ENCODE measurements around the gene GTF2A1L. TPM values are rescaled to one million over a fixed set of nuclear protein-coding genes. Genes with fewer than 3 reads are reported as not detected.
A peak's percentile ranks its signal among the peaks of the same experiment; 100 is the strongest.
"Not testable (repeated sequence)": the region's sequence is repeated elsewhere in the genome, so short reads cannot be mapped to it uniquely, and the experiment has no call there.

GTF2A1L gene, protein sequence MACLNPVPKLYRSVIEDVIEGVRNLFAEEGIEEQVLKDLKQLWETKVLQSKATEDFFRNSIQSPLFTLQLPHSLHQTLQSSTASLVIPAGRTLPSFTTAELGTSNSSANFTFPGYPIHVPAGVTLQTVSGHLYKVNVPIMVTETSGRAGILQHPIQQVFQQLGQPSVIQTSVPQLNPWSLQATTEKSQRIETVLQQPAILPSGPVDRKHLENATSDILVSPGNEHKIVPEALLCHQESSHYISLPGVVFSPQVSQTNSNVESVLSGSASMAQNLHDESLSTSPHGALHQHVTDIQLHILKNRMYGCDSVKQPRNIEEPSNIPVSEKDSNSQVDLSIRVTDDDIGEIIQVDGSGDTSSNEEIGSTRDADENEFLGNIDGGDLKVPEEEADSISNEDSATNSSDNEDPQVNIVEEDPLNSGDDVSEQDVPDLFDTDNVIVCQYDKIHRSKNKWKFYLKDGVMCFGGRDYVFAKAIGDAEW
- polyA plus RNA-seq (2013, experiment 1 of 2; ENCODE audit: insufficient read length): 0.22 TPM
- not detected for polyA plus RNA-seq (2013, experiment 2 of 2; ENCODE audit: insufficient read length)

DNA sequence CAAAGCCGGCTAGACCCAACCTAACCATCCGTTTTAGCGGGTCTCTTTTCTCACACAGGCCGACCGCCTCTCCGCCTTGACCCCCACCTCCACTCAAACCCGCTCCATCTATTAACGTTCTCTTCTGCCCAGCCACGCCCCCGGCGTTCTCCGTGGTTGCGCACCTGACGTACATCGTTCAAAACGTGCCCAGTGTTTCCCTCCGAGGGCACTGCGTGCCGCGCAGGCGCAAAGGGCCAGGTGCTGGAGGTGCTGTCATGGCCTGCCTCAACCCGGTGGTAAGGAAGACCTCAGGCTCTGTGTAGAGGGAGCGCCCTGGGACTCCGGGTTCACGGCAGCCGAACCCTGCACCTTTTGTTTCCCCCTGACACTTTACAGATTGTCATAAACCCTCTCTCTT, at the start of gene GTF2A1L:
Gene GTF2A1L, plus strand, starts transcription at position 239 of the 400 bp plus-strand sequence. Its CDS starts 19 bp downstream, at position 258.
- DNase-seq: no peak

GRCh38 chr2:48568547-48568946, 49.1 kb upstream of the GTF2A1L start:
- DNase-seq: no peak

GRCh38 chr2:48569433-48569832, 48.2 kb upstream of the GTF2A1L start:
- DNase-seq: peak; percentile 33

GRCh38 chr2:48572816-48573215, 44.8 kb upstream of the GTF2A1L start:
- DNase-seq: peak; percentile 11

DNA sequence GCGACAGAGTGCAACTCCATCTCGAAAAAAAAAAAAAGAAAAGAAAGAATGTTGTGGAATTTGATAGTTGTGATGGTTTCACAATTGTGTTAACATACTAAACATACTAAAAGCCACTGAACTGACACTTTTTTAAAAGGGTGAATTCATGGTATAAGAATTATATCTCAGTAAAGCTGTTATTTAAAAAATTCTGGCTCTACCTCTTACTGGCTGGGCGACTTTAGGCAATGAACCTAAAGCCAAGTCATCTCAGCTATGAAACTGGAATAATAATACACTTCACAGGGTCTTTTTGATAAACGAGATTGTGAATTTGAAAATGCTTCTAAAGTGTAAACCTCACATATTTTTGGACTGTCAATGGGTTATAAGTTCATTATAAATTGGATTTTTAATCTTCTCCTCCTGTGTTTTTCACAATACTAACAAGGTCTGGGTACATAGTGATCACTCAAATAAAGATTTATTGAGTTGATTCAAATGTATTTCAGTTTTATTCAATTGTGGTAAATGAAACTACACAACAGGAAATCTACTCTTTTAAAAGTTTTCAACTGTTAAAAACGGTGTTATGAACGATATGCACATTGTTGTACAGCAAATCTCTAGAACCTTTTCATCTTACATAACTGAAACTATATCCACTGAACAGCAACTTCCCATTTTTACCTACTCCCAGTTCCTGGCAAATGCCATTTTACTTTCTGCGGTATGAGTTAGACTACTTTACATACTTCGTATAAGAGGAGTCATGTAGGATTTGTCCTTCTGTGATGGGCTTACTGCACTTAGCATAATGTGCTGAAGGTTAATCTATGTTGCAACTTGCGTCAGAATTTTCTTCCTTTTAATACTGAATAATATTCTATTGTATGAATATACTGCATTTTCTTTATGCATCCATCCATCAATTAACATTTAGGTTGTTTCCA, 43.0 kb upstream of the GTF2A1L start:
- DNase-seq: no peak

DNA sequence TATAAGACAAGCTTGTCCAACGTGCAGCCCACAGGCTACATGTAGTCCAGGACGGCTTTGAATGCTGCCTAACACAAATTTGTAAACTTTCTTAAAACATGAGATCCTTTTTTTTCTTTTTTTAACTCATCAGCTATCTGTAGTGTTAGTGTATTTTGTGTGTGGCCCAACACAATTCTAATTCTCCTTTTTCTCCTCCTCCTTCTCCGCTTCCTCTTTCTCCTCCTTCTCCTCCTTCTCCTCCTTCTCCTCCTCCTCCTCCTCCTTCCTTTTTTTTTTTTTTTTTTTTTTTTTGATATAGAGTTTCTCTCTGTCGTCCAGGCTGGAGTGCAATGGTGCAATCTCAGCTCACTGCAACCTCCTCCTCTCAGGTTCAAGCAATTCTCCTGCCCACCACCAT, 39.3 kb upstream of the GTF2A1L start:
- no peak for DNase-seq

- no peak for DNase-seq
Observed at GRCh38 chr2:48583961-48584360, 33.7 kb upstream of the GTF2A1L start.

GRCh38 chr2:48584551-48584950, 33.1 kb upstream of the GTF2A1L start:
- DNase-seq: no peak

DNA sequence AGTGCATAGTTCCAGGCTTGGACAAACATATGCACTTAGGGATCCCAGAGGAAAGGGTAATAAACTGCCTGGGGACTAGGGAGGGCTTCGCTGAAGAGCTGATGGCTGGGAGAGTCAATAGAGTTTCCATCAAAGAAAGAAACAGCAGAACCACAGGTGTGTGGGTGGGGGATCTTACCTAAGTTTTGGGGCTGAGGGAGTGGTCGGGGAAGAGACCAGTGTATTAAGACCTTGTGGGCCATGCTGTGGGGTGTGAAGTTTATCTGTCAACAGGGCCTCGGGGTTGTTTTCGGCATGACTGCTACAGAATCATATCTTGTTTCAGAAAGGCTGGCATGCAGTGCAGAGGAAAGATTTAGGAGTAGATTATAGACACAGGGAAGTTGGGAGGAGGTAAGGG, 31.2 kb upstream of the GTF2A1L start:
- no peak for DNase-seq

DNA sequence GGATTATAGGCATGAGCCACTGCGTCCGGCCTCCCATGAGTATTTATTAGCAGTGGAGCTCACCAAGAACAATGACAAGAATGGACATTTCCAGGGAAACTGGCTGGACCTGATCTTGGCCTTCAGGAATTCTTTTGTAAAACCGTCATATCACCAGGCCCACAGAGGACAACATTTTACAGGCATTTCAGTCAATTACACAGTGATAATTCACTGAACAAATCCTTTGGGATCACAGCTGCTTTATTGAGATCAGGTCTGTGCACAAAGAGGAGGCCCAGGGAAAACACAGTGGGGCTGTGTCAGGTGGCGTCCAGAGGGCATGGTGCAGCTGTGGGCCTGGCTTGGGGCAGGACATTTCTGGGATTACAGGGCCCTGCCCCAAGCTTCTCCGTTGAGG, 30.1 kb upstream of the GTF2A1L start:
- DNase-seq: no peak

DNA sequence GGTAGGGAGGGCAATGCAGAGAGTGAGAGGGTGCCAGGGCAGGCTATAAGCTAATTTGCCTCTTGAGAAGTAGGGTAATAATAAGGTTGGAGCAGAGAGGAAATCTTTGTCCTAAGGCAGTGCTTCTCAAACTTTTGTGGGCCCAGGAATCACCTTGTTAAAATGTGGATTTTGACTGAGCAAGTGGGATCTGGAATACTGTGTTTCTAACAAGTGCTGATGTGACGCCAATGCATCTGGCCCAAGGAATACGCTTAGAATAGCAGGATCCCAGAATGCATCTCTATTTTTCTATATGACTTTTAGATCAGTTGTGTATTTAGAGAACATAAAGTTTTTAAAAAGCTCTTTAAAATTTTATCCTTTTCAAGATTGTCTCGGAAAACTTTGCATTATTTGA, 29.7 kb upstream of the GTF2A1L start:
- no peak for DNase-seq

- DNase-seq: no peak
Observed at GRCh38 chr2:48588745-48589144, 28.9 kb upstream of the GTF2A1L start.

DNA sequence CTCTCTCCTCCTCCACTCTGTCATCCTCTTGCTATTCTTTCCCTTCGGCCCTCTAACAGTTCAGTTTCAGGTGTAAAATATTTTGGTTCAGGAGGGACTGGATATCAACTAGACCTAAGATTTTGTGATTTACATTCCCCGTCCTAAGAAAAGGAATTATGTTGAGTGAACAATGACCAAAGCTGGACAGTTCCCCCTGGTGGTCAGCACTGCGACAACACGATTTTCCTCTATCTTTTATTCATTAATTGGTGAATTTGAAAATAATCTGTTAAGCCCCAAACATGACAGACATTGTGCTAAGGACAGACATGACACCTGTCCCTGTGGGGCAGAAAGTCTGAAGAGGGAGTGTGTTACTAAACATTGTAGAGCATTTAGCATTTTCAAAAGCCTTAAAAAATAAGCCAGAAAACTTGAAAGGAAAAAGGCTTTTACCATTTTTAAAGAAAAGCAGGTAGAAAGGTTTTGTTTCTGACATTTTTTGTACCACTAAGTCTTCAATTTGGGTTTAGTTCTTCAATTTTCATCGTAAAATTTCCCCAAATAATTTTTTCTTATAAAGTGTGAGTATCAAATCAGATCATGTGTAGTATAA, 28.4 kb upstream of the GTF2A1L start:
- peak; percentile 34 for DNase-seq

DNA sequence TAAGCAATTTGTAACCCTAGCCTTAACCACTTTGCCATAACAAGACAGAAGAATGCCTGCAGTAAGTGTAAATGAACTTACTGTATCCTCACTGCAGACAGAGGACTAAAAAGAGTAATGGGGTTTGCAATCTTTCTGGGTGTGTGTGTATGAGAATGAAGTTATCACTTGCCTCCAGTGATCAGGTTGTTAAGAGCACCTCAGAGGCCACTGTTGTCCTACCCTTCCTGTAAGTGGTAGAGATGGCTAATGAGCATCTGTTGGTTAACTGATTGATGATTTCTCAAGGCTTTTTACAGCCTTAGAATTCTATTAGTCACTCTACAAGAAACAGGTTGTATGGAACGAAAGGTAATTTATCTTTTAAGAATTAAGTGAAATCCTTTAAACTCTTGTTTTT, 27.6 kb upstream of the GTF2A1L start:
- no peak for DNase-seq

DNA sequence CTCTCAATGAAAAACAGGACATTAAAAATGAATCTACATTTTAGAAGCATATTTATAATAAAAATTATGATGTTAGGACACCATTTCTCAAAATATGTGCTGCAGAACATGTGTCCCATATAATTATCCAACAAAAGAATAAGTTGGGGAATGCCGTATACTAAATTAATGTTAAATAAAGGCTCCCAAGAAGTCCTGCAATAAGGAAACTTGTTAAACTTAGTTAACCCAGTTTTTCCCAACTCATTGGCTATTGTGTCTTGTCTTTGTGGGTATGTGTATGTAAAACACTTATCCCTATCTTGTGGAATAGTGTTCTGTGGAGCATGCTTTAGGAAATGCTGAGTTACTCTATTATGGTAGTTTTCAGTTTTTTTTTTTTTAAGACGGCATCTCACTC, 25.6 kb upstream of the GTF2A1L start:
- no peak for DNase-seq

DNA sequence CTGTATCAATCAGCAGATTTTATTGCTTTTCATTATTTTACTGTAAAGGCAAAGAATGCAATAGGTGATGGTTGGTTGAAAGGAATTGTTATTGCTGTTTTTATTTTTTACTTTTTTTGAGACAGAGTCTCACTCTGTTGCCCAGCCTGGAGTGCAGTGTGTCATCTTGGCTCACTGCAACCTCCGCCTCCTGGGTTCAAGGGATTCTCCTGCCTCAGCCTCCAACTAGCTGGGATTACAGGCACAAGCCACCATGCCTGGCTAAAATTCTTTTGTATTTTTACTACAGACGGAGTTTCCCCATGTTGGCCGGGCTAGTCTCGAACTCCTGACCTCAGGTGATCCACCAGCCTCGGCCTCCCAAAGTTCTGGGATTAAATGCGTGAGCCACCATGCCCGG, 20.9 kb upstream of the GTF2A1L start:
- not testable (repeated sequence) for DNase-seq

DNA sequence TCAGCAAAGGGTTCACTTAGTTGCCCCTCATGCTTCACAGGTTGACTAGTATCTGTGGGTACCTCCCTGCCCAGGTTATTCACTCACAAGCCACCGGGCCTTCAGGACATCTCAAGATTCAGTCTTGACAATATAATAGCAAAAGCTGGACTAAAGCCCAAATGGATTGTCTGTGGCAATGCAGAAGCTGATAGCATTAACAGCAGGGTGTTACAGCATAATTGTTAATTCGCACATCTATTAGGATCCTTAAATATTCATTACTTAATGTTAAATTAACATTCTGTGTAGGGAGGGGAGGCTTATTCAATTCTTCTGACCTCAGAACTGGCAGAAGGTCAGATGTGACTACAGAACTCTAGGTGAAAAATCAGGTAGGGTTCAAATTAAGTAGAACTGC, 20.2 kb upstream of the GTF2A1L start:
- no peak for DNase-seq

DNA sequence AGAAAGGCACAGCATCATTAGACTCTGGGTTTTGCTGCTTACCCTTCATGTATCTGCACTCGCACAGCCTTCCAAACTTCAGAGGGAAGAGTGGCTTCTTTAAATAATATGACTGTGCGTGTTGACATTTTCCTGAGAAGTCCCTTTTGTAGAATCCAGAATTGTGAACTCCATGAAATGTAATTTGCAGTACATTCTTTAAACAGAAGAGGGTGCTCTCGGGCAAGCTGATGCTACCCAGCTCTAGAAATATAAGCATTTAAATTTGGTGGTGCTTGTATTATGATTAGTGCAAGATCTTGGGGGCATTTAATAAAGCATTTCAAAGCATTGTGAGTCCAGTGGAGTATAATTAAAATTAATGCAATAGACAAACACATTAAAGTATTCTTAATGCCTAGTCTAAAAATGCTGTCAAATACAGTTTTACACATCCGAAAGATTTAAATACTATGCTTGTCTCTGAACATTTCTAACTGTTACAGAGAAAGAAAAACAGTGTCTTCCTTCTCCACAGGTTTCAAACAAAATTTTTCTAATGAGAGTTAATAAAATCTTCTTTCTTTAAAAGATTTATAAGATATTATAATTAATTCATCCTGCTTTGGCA, 17.3 kb upstream of the GTF2A1L start:
- peak; percentile 58 for DNase-seq

DNA sequence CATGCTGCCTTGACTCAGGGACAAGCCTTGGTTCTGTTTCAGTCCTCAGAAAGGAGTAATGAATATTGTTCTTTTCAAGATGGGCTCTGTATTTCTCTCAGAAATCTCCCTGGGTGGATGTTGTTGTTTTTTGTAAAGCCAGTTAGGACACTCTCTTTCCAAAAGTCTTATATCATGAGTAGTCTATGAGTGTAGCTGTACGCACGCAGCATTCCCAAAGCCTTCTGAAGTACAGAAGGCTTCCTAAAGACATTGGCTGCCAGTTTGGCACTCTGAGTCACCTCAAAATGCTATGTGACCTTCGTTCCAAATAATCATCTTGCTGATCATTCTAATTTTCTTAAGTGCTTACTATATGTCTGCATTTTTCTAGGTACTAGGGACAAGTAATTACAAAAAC, 16.7 kb upstream of the GTF2A1L start:
- DNase-seq: peak; percentile 73

DNA sequence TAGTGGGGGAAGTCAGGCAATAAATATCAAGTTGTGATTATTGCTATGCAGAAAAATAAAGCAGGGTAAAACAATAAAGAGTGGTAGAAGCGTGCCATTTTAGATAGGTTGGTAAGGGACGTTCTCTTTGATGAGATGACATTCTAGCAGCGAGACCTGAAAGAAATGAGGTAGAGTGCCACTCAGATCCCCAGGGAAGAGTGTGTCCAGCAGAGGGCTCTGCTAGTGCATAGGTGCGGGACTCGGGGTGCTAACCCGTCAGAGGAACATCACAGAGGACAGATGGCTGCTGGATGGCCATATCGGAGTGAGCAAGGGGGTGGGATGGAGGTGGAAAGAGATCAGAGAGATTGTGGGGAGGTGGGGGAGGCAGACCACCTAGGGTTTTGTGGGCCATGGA, 16.3 kb upstream of the GTF2A1L start:
- peak; percentile 23 for DNase-seq

GRCh38 chr2:48605482-48606175, 12.0 kb upstream of the GTF2A1L start:
- DNase-seq: no peak
